ENCODE measurements around the gene RNF220.

Gene RNF220

GRCh38 chr1:44590475-44590874 is 185.4 kb downstream of the RNF220 start:
- Histone ChIP-seq H3K9ac (ENCODE audit: low read depth, low read length) (no peak overlapping the region), H3K9me3 (ENCODE audit: control insufficient read depth, insufficient read depth, low read length) (no peaks in the 10 kb centered on the region), H3K4me1 (ENCODE audit: insufficient read depth, low read length) (peaks cover 16% of the 10 kb centered on the region), H3K36me3 (ENCODE audit: insufficient read depth, low read length) (no peaks in the 10 kb centered on the region)

DNA sequence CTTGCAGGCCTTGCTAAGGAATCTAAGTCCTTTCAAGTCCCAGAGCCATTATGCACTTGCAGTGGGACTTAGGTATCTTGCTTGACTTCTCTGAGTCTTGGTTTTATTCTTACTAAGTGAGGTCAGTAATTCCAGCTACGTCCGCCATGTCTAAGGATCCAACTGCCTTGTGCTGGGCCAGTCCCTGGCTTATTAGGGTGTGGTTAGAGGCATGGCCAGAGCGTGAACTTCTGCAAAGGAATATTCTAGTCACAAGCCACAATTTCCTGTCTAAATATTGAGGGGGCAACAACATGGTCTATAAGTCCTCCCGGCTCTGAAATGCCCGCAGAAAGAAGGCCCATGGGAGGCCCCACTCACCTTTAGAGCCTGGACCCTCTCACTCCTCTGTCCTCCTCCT is 186.3 kb downstream of the RNF220 start:
- H3K36me3 ChIP-seq (ENCODE audit: insufficient read depth, low read length) = no peaks in the 10 kb centered on the region
- no peaks in the 10 kb centered on the region for H3K9me3 ChIP-seq (ENCODE audit: control insufficient read depth, insufficient read depth, low read length)
- H3K4me1 ChIP-seq (ENCODE audit: insufficient read depth, low read length) = peaks cover 16% of the 10 kb centered on the region
- no peak overlapping the region for H3K9ac ChIP-seq (ENCODE audit: low read depth, low read length)

DNA sequence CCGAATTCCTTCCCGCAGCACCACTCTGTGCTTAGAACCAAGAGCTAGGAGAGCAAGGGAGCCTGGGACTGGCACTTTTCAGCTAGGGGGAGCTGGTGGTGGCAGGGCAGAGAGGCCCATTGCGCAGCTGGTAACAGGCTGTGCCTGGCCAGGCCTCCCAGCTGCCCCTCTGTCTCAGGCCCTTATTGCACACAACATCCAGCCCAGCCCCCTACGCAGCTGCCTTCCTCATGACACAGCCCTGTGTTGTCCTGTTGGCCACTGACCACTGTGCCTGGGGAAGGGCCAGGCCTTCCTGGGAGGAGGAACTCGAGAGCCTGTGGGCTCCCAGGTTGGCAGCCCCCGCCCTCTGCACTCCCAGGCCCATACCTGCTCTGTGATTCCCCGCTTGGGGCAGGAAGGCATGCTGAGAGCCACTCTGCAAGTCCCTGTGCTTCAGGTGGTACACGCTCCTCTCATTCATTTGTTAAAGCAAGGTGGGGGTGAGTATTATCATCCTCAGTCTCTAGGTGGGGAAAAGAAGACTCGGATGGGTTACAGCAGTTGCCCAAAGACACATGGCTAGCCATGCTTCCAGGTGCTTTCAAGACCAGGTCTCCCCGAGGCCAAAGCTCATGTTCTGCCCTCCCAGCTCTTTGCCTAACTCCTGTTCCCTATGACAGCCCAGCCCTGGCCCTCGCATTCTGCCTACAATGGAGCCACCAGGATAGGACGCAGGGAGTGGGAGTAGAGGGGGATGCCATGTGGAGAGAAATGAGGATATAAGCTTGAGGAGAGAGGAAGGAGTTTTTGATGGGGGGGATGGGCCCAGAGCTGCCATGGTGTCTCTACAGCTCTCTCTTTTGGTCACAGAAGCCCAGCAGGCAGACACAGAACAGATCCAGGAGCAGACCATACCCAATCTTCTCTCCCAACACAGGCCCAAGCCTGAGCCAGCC is 187.4 kb downstream of the RNF220 start:
- H3K4me1 ChIP-seq (ENCODE audit: insufficient read depth, low read length) = peaks cover 16% of the 10 kb centered on the region
- H3K36me3 ChIP-seq (ENCODE audit: insufficient read depth, low read length) = no peaks in the 10 kb centered on the region
- H3K9ac ChIP-seq (ENCODE audit: low read depth, low read length) = no peak overlapping the region
- no peaks in the 10 kb centered on the region for H3K9me3 ChIP-seq (ENCODE audit: control insufficient read depth, insufficient read depth, low read length)

DNA sequence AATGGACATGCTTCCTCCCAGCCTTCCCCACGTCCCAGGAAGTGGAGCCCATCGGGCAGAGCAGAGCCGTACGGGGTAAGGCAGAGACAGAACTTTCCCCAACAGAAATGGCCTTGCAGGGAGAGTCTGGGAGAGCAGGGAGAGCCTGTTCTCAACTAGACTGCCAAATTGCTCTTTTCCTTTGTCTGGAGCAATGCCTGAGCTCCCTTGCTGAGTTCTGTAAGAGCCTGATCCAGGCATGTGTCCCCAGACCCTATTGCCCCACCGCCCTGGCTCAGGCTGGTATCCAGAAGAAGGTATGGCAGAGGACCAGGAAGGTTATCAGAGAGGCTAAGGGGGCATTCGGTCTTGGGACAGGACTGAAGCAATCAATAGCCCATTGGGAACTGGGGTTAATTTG is 189.3 kb downstream of the RNF220 start:
- Histone ChIP-seq H3K36me3 (ENCODE audit: insufficient read depth, low read length) (no peaks in the 10 kb centered on the region), H3K9ac (ENCODE audit: low read depth, low read length) (no peak overlapping the region), H3K9me3 (ENCODE audit: control insufficient read depth, insufficient read depth, low read length) (no peaks in the 10 kb centered on the region), H3K4me1 (ENCODE audit: insufficient read depth, low read length) (peaks cover 16% of the 10 kb centered on the region)

- peaks cover 16% of the 10 kb centered on the region for H3K4me1 ChIP-seq (ENCODE audit: insufficient read depth, low read length)
- no peak overlapping the region for H3K9ac ChIP-seq (ENCODE audit: low read depth, low read length)
- H3K9me3 ChIP-seq (ENCODE audit: control insufficient read depth, insufficient read depth, low read length) = no peaks in the 10 kb centered on the region
- H3K36me3 ChIP-seq (ENCODE audit: insufficient read depth, low read length) = no peaks in the 10 kb centered on the region
Measured at GRCh38 chr1:44594871-44595735, 190.0 kb downstream of the RNF220 start.

DNA sequence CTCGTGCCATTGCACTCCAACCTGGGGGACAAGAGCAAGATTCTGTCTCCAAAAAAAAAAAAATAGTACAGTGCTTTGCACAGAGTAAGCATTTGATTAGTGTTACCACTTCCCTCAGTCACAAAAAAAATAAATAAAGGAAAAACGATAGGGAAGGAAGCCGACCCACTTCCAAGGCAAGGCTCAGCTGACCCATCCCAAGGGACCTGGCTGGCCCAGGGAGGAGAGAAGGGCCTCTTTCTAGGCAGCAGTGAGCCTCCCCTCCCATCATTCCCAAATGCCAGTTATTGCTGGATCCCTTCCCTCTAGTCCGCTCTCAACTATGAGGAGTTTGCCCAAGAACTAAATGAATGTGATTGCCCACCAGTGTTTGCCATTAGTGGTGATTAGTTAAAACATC is 191.5 kb downstream of the RNF220 start:
- Histone ChIP-seq H3K9me3 (ENCODE audit: control insufficient read depth, insufficient read depth, low read length) (no peaks in the 10 kb centered on the region), H3K9ac (ENCODE audit: low read depth, low read length) (no peak overlapping the region), H3K36me3 (ENCODE audit: insufficient read depth, low read length) (no peaks in the 10 kb centered on the region), H3K4me1 (ENCODE audit: insufficient read depth, low read length) (peaks cover 16% of the 10 kb centered on the region)

DNA sequence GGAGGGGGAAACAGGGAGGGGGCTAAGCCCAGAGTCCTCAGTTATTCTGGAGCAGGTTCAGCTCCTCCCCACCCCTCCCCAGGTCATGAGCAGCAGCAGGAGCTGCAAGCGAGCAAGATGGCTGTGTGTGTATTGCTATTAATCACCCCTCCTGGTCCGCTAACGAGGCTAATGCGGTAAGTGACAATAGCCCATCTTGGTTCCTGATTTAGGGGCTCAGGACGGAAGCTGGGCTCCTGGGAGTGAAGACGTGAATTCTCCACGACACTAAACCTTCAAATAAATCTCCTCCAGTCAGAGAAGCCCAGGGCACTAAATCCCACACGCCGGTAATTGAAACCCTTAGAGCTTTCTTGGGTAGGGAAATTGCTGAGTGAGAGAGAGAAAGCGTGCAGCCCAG is 193.1 kb downstream of the RNF220 start:
- Histone ChIP-seq H3K36me3 (ENCODE audit: insufficient read depth, low read length) (no peaks in the 10 kb centered on the region), H3K9ac (ENCODE audit: low read depth, low read length) (no peak overlapping the region), H3K9me3 (ENCODE audit: control insufficient read depth, insufficient read depth, low read length) (no peaks in the 10 kb centered on the region), H3K4me1 (ENCODE audit: insufficient read depth, low read length) (peaks cover 4% of the 10 kb centered on the region)

DNA sequence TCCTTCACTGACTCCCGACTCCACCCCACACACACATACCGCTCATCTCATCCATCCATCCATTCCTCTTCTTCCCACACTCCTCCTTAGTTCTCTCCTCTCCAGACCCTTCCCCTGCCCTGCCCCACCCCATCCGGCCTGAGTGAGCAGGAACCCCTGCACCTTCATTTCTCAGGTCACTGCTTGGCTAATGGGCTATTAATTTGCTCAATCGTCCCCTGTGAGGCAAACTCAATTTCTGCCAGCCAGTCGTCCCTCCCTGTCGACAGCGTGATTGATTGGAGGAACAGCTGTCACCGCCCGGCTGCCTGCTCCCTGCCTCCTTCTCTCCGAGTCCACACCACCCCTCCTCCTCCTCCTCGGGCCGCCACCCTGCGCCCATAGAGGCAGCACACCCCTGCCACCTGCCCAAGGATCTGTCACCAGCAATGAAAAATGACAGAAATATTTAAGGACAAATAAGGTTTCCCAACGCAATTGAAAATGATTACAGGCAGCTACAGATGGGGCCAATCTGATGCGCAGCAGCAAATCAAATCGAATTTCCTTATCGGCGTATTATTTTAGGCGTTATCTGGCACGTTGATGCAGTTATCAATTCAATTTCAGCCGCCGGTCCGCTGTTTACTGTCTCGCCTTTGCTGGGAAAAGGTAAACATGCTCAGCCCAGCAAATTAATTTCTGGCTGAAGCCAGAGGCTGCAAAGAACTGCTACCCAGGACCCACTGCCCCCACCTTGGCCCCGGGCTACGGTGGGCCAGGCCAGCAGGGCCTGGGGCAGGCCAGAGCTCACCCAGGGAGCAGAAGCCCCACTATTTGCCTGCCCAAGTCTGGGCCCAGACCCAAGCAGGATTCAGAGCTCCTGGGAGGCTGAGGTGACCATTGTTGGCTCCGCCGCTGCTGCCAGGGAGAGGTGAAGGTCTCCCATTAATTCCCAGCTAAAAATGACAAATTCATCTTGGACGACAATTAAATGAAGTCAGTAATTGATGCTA is 197.9 kb downstream of the RNF220 start:
- H3K4me1 ChIP-seq (ENCODE audit: insufficient read depth, low read length) = no peaks in the 10 kb centered on the region
- H3K9me3 ChIP-seq (ENCODE audit: control insufficient read depth, insufficient read depth, low read length) = no peaks in the 10 kb centered on the region
- no peaks in the 10 kb centered on the region for H3K36me3 ChIP-seq (ENCODE audit: insufficient read depth, low read length)
- no peak overlapping the region for H3K9ac ChIP-seq (ENCODE audit: low read depth, low read length)

DNA sequence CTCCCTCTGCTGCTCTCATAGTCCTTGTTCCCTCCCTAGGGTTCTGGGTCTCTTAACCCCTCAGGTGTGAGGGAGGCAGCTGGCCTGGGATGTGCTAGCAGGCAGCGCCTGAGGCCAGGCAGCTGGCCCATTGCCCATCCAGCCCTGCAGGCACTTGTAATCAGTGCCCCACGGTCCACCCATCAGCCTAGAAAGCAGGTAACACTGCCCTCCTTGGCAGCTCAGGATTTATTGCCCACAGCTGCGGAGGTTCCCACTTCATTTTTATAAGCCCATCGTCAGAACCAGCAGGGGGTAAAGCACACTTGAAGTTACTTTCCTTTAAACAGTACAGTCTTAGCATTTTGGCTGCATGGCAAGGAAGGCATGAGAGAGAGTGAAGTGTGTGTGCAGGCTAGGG is 198.7 kb downstream of the RNF220 start:
- Histone ChIP-seq H3K36me3 (ENCODE audit: insufficient read depth, low read length) (no peaks in the 10 kb centered on the region), H3K9ac (ENCODE audit: low read depth, low read length) (no peak overlapping the region), H3K9me3 (ENCODE audit: control insufficient read depth, insufficient read depth, low read length) (no peaks in the 10 kb centered on the region), H3K4me1 (ENCODE audit: insufficient read depth, low read length) (no peaks in the 10 kb centered on the region)

GRCh38 chr1:44604157-44604955 is 199.3 kb downstream of the RNF220 start:
- Histone ChIP-seq H3K9me3 (ENCODE audit: control insufficient read depth, insufficient read depth, low read length) (no peaks in the 10 kb centered on the region), H3K36me3 (ENCODE audit: insufficient read depth, low read length) (no peaks in the 10 kb centered on the region), H3K9ac (ENCODE audit: low read depth, low read length) (no peak overlapping the region), H3K4me1 (ENCODE audit: insufficient read depth, low read length) (no peaks in the 10 kb centered on the region)

GRCh38 chr1:44605914-44606615 is 201.0 kb downstream of the RNF220 start:
- peaks cover 8% of the 10 kb centered on the region; the same call in 1 of the 2 replicates for H3K4me1 ChIP-seq (ENCODE audit: insufficient read depth, low read length)
- no peak overlapping the region for H3K9ac ChIP-seq (ENCODE audit: low read depth, low read length)
- no peaks in the 10 kb centered on the region for H3K36me3 ChIP-seq (ENCODE audit: insufficient read depth, low read length)
- H3K9me3 ChIP-seq (ENCODE audit: control insufficient read depth, insufficient read depth, low read length) = no peaks in the 10 kb centered on the region

- no peak overlapping the region for H3K9ac ChIP-seq (ENCODE audit: low read depth, low read length)
- no peaks in the 10 kb centered on the region for H3K36me3 ChIP-seq (ENCODE audit: insufficient read depth, low read length)
- H3K4me1 ChIP-seq (ENCODE audit: insufficient read depth, low read length) = peaks cover 8% of the 10 kb centered on the region; the same call in 1 of the 2 replicates
- no peaks in the 10 kb centered on the region for H3K9me3 ChIP-seq (ENCODE audit: control insufficient read depth, insufficient read depth, low read length)
Measured at GRCh38 chr1:44606701-44607281, 201.7 kb downstream of the RNF220 start.

Data from ES-I3 (cell line).